ENCODE results near the gene ABHD15.
"Not testable (repeated sequence)": the region's sequence is repeated elsewhere in the genome, so short reads cannot be mapped to it uniquely, and the experiment has no call there.

Gene ABHD15

GRCh38 chr17:29568331-29569244 lies 1.8 kb upstream of the ABHD15 start, which contains the start of gene TP53I13:
Gene TP53I13, plus strand, starts transcription at chr17:29568701. Its CDS starts 58 bp downstream, at chr17:29568759.
- DNase-seq (ENCODE audit: low spot score) = no peak

GRCh38 chr17:29567554-29568330 lies 905 bp upstream of the ABHD15 start:
- DNase-seq (ENCODE audit: low spot score) = no peak

- no peak for DNase-seq (ENCODE audit: low spot score)
Observed at GRCh38 chr17:29567304-29567553, 392 bp upstream of the ABHD15 start.

- DNase-seq (ENCODE audit: low spot score) = no peak
Observed at GRCh38 chr17:29565643-29566472, 979 bp downstream of the ABHD15 start.

- no peak for DNase-seq (ENCODE audit: low spot score)
Observed at GRCh38 chr17:29563816-29564215, 3.0 kb downstream of the ABHD15 start.

GRCh38 chr17:29562615-29563014 lies 4.2 kb downstream of the ABHD15 start:
- no peak for DNase-seq (ENCODE audit: low spot score)

- no peak for DNase-seq (ENCODE audit: low spot score)
Observed at GRCh38 chr17:29561554-29562517, 5.0 kb downstream of the ABHD15 start.

GRCh38 chr17:29560316-29560715 lies 6.5 kb downstream of the ABHD15 start:
- DNase-seq (ENCODE audit: low spot score) = no peak

- DNase-seq (ENCODE audit: low spot score) = no peak
Observed at GRCh38 chr17:29559640-29560039, 7.2 kb downstream of the ABHD15 start.

GRCh38 chr17:29558139-29558538 lies 8.7 kb downstream of the ABHD15 start:
- not testable (repeated sequence) for DNase-seq (ENCODE audit: low spot score)

GRCh38 chr17:29557739-29558116 lies 9.1 kb downstream of the ABHD15 start:
- no peak for DNase-seq (ENCODE audit: low spot score)

GRCh38 chr17:29557085-29557738 lies 9.6 kb downstream of the ABHD15 start:
- no peak for DNase-seq (ENCODE audit: low spot score)

- DNase-seq (ENCODE audit: low spot score) = no peak
Observed at GRCh38 chr17:29555840-29556239, 11.0 kb downstream of the ABHD15 start.

GRCh38 chr17:29549177-29549923 lies 17.5 kb downstream of the ABHD15 start:
- DNase-seq (ENCODE audit: low spot score) = no peak

GRCh38 chr17:29546830-29547229 lies 20.0 kb downstream of the ABHD15 start:
- no peak for DNase-seq (ENCODE audit: low spot score)

GRCh38 chr17:29546085-29546484 lies 20.8 kb downstream of the ABHD15 start:
- no peak for DNase-seq (ENCODE audit: low spot score)

- DNase-seq (ENCODE audit: low spot score) = no peak
Observed at GRCh38 chr17:29544066-29544465, 22.8 kb downstream of the ABHD15 start.

- DNase-seq (ENCODE audit: low spot score) = no peak
Observed at GRCh38 chr17:29533976-29534375, 32.9 kb downstream of the ABHD15 start.

GRCh38 chr17:29526322-29526721 lies 40.5 kb downstream of the ABHD15 start:
- DNase-seq (ENCODE audit: low spot score) = no peak

- DNase-seq (ENCODE audit: low spot score) = no peak
Observed at GRCh38 chr17:29524692-29525091, 42.1 kb downstream of the ABHD15 start.
